Stimulated activated naive CD8-positive, alpha-beta T cell treated with anti-CD3 and anti-CD28 coated beads, Interleukin-15, Interleukin-2, amounts not matched to agents 100 ng/mL and 50 ng/mL, for 24 hours (primary cell): ENCODE measurements around the gene CDH12.
"Not testable (repeated sequence)": the region's sequence is repeated elsewhere in the genome, so short reads cannot be mapped to it uniquely, and the experiment has no call there.

Experiments
- H3K27ac Mint-ChIP-seq: one replicate; pipeline ENCODE4 v1.8.0; 2021; ENCODE audit warnings: mild to moderate bottlenecking, mixed read lengths
- H3K27me3 Mint-ChIP-seq: one replicate; pipeline ENCODE4 v1.8.0; 2021; ENCODE audit warnings: mixed read lengths
- H3K36me3 Mint-ChIP-seq: one replicate; pipeline ENCODE4 v1.8.0; 2021; ENCODE audit warnings: low read depth, mixed read lengths
- H3K4me1 Mint-ChIP-seq: one replicate; pipeline ENCODE4 v1.8.0; 2021; ENCODE audit warnings: low read depth, mixed read lengths
- H3K4me3 Mint-ChIP-seq: one replicate; pipeline ENCODE4 v1.8.0; 2021; ENCODE audit warnings: mild to moderate bottlenecking, mixed read lengths
- H3K9me3 Mint-ChIP-seq: one replicate; pipeline ENCODE4 v1.8.0; 2021; ENCODE audit warnings: mixed read lengths

Gene CDH12

GRCh38 chr5:22154779-22155178 is 698.4 kb downstream of the CDH12 start:
- H3K4me3 Mint-ChIP-seq, H3K4me1 Mint-ChIP-seq, H3K9me3 Mint-ChIP-seq, H3K27me3 Mint-ChIP-seq, H3K36me3 Mint-ChIP-seq, H3K27ac Mint-ChIP-seq: not testable (repeated sequence)

- H3K27me3 Mint-ChIP-seq, H3K4me1 Mint-ChIP-seq, H3K36me3 Mint-ChIP-seq, H3K4me3 Mint-ChIP-seq, H3K27ac Mint-ChIP-seq, H3K9me3 Mint-ChIP-seq: not testable (repeated sequence)
Measured at GRCh38 chr5:22151801-22152200, 701.3 kb downstream of the CDH12 start.

- not testable (repeated sequence) for H3K27me3 Mint-ChIP-seq, H3K9me3 Mint-ChIP-seq, H3K4me3 Mint-ChIP-seq, H3K36me3 Mint-ChIP-seq, H3K27ac Mint-ChIP-seq, H3K4me1 Mint-ChIP-seq
Measured at GRCh38 chr5:22140418-22140817, 712.7 kb downstream of the CDH12 start.

- not testable (repeated sequence) for H3K36me3 Mint-ChIP-seq, H3K9me3 Mint-ChIP-seq, H3K4me1 Mint-ChIP-seq, H3K4me3 Mint-ChIP-seq, H3K27me3 Mint-ChIP-seq, H3K27ac Mint-ChIP-seq
Measured at GRCh38 chr5:22139662-22140300, 713.4 kb downstream of the CDH12 start.

- Mint-ChIP-seq H3K4me3 (no peak overlapping the region), H3K36me3 (no peaks in the 10 kb centered on the region), H3K27me3 (no peaks in the 10 kb centered on the region), H3K9me3 (no peaks in the 10 kb centered on the region), H3K4me1 (no peaks in the 10 kb centered on the region), H3K27ac (no peak overlapping the region)
Measured at GRCh38 chr5:22111320-22111719, 741.8 kb downstream of the CDH12 start.

- no peak overlapping the region for H3K4me3 Mint-ChIP-seq
- H3K9me3 Mint-ChIP-seq = no peaks in the 10 kb centered on the region
- H3K27me3 Mint-ChIP-seq = no peaks in the 10 kb centered on the region
- H3K4me1 Mint-ChIP-seq = no peaks in the 10 kb centered on the region
- H3K27ac Mint-ChIP-seq = no peak overlapping the region
- no peaks in the 10 kb centered on the region for H3K36me3 Mint-ChIP-seq
Measured at GRCh38 chr5:22109315-22109714, 743.8 kb downstream of the CDH12 start.

- H3K4me1 Mint-ChIP-seq = no peaks in the 10 kb centered on the region
- no peaks in the 10 kb centered on the region for H3K36me3 Mint-ChIP-seq
- no peaks in the 10 kb centered on the region for H3K9me3 Mint-ChIP-seq
- H3K27me3 Mint-ChIP-seq = no peaks in the 10 kb centered on the region
- H3K4me3 Mint-ChIP-seq = no peak overlapping the region
- no peak overlapping the region for H3K27ac Mint-ChIP-seq
Measured at GRCh38 chr5:22108545-22108944, 744.6 kb downstream of the CDH12 start.

- no peaks in the 10 kb centered on the region for H3K9me3 Mint-ChIP-seq
- H3K36me3 Mint-ChIP-seq = no peaks in the 10 kb centered on the region
- no peaks in the 10 kb centered on the region for H3K4me1 Mint-ChIP-seq
- H3K4me3 Mint-ChIP-seq = no peak overlapping the region
- H3K27ac Mint-ChIP-seq = no peak overlapping the region
- no peaks in the 10 kb centered on the region for H3K27me3 Mint-ChIP-seq
Measured at GRCh38 chr5:22102823-22103359, 750.3 kb downstream of the CDH12 start.

GRCh38 chr5:22088517-22088916 is 764.6 kb downstream of the CDH12 start:
- no peaks in the 10 kb centered on the region for H3K4me1 Mint-ChIP-seq
- no peak overlapping the region for H3K4me3 Mint-ChIP-seq
- H3K36me3 Mint-ChIP-seq = no peaks in the 10 kb centered on the region
- H3K27ac Mint-ChIP-seq = no peak overlapping the region
- no peaks in the 10 kb centered on the region for H3K27me3 Mint-ChIP-seq
- H3K9me3 Mint-ChIP-seq = peaks cover 18% of the 10 kb centered on the region

- Mint-ChIP-seq H3K27me3 (no peaks in the 10 kb centered on the region), H3K9me3 (peaks cover 4% of the 10 kb centered on the region), H3K36me3 (no peaks in the 10 kb centered on the region), H3K4me3 (no peak overlapping the region), H3K27ac (no peak overlapping the region), H3K4me1 (no peaks in the 10 kb centered on the region)
Measured at GRCh38 chr5:22079566-22079965, 773.6 kb downstream of the CDH12 start.

- no peaks in the 10 kb centered on the region for H3K36me3 Mint-ChIP-seq
- H3K9me3 Mint-ChIP-seq = peaks cover 4% of the 10 kb centered on the region
- H3K4me3 Mint-ChIP-seq = no peak overlapping the region
- no peak overlapping the region for H3K27ac Mint-ChIP-seq
- H3K4me1 Mint-ChIP-seq = no peaks in the 10 kb centered on the region
- H3K27me3 Mint-ChIP-seq = no peaks in the 10 kb centered on the region
Measured at GRCh38 chr5:22079002-22079401, 774.1 kb downstream of the CDH12 start.

- H3K27ac Mint-ChIP-seq = no peak overlapping the region
- no peaks in the 10 kb centered on the region for H3K27me3 Mint-ChIP-seq
- H3K4me1 Mint-ChIP-seq = no peaks in the 10 kb centered on the region
- H3K36me3 Mint-ChIP-seq = no peaks in the 10 kb centered on the region
- H3K9me3 Mint-ChIP-seq = peaks cover 10% of the 10 kb centered on the region
- no peak overlapping the region for H3K4me3 Mint-ChIP-seq
Measured at GRCh38 chr5:22076586-22076985, 776.6 kb downstream of the CDH12 start.

- peaks cover 21% of the 10 kb centered on the region for H3K9me3 Mint-ChIP-seq
- no peaks in the 10 kb centered on the region for H3K4me1 Mint-ChIP-seq
- no peaks in the 10 kb centered on the region for H3K27me3 Mint-ChIP-seq
- H3K27ac Mint-ChIP-seq = no peak overlapping the region
- H3K4me3 Mint-ChIP-seq = no peak overlapping the region
- H3K36me3 Mint-ChIP-seq = no peaks in the 10 kb centered on the region
Measured at GRCh38 chr5:22070186-22070728, 782.9 kb downstream of the CDH12 start.

GRCh38 chr5:22063717-22064116 is 789.4 kb downstream of the CDH12 start:
- peaks cover 19% of the 10 kb centered on the region for H3K9me3 Mint-ChIP-seq
- H3K4me1 Mint-ChIP-seq = no peaks in the 10 kb centered on the region
- H3K36me3 Mint-ChIP-seq = no peaks in the 10 kb centered on the region
- no peak overlapping the region for H3K27ac Mint-ChIP-seq
- H3K27me3 Mint-ChIP-seq = no peaks in the 10 kb centered on the region
- no peak overlapping the region for H3K4me3 Mint-ChIP-seq

- H3K4me3 Mint-ChIP-seq = no peak overlapping the region
- no peaks in the 10 kb centered on the region for H3K27me3 Mint-ChIP-seq
- no peaks in the 10 kb centered on the region for H3K36me3 Mint-ChIP-seq
- H3K27ac Mint-ChIP-seq = no peak overlapping the region
- H3K9me3 Mint-ChIP-seq = peaks cover 7% of the 10 kb centered on the region
- no peaks in the 10 kb centered on the region for H3K4me1 Mint-ChIP-seq
Measured at GRCh38 chr5:22058620-22059019, 794.5 kb downstream of the CDH12 start.

GRCh38 chr5:22057012-22057411 is 796.1 kb downstream of the CDH12 start:
- no peaks in the 10 kb centered on the region for H3K4me1 Mint-ChIP-seq
- peaks cover 7% of the 10 kb centered on the region for H3K9me3 Mint-ChIP-seq
- no peak overlapping the region for H3K27ac Mint-ChIP-seq
- H3K4me3 Mint-ChIP-seq = no peak overlapping the region
- H3K36me3 Mint-ChIP-seq = no peaks in the 10 kb centered on the region
- H3K27me3 Mint-ChIP-seq = no peaks in the 10 kb centered on the region
